ENCODE results near the gene KCNAB2. TPM values are rescaled to one million over a fixed set of nuclear protein-coding genes. Genes with fewer than 3 reads are reported as not detected.

Gene KCNAB2
- total RNA-seq, 1 donor from 2014 or later: 7.2 TPM

GRCh38 chr1:6008084-6008415 is 37.6 kb upstream of the KCNAB2 start:
- Mint-ChIP-seq H3K9me3 (no peaks in the 10 kb centered on the region), H3K27me3 (peaks cover 8% of the 10 kb centered on the region), H3K4me1 (ENCODE audit: unreplicated experiment) (peaks cover 18% of the 10 kb centered on the region), H3K4me3 (no peak overlapping the region), H3K27ac (no peak overlapping the region), H3K36me3 (no peaks in the 10 kb centered on the region)
- DNase-seq (ENCODE audit: extremely low spot score, unreplicated experiment): no peak
- no peak for TF ChIP-seq CTCF (conservative IDR thresholded peaks at IDR 0.05)

- Mint-ChIP-seq H3K27me3 (peaks cover 2% of the 10 kb centered on the region), H3K27ac (no peak overlapping the region), H3K36me3 (no peaks in the 10 kb centered on the region), H3K4me1 (ENCODE audit: unreplicated experiment) (peaks cover 12% of the 10 kb centered on the region), H3K4me3 (no peak overlapping the region), H3K9me3 (no peaks in the 10 kb centered on the region)
- DNase-seq (ENCODE audit: extremely low spot score, unreplicated experiment): no peak
- no peak for TF ChIP-seq CTCF (conservative IDR thresholded peaks at IDR 0.05)
Measured at GRCh38 chr1:6008696-6009095, 37.0 kb upstream of the KCNAB2 start.

GRCh38 chr1:6009120-6010040 is 36.3 kb upstream of the KCNAB2 start:
- no peaks in the 10 kb centered on the region for H3K27me3 Mint-ChIP-seq
- no peak overlapping the region for H3K4me3 Mint-ChIP-seq
- H3K9me3 Mint-ChIP-seq: no peaks in the 10 kb centered on the region
- H3K27ac Mint-ChIP-seq: no peak overlapping the region
- no peak for TF ChIP-seq CTCF (conservative IDR thresholded peaks at IDR 0.05)
- DNase-seq (ENCODE audit: extremely low spot score, unreplicated experiment): no peak
- peaks cover 5% of the 10 kb centered on the region for H3K4me1 Mint-ChIP-seq (ENCODE audit: unreplicated experiment)
- no peaks in the 10 kb centered on the region for H3K36me3 Mint-ChIP-seq

- Mint-ChIP-seq H3K27ac (no peak overlapping the region), H3K27me3 (no peaks in the 10 kb centered on the region), H3K36me3 (no peaks in the 10 kb centered on the region), H3K4me1 (ENCODE audit: unreplicated experiment) (peaks cover 5% of the 10 kb centered on the region), H3K4me3 (no peak overlapping the region), H3K9me3 (no peaks in the 10 kb centered on the region)
- no peak for TF ChIP-seq CTCF (conservative IDR thresholded peaks at IDR 0.05)
- DNase-seq (ENCODE audit: extremely low spot score, unreplicated experiment): no peak
Measured at GRCh38 chr1:6010554-6010953, 35.1 kb upstream of the KCNAB2 start.

DNA sequence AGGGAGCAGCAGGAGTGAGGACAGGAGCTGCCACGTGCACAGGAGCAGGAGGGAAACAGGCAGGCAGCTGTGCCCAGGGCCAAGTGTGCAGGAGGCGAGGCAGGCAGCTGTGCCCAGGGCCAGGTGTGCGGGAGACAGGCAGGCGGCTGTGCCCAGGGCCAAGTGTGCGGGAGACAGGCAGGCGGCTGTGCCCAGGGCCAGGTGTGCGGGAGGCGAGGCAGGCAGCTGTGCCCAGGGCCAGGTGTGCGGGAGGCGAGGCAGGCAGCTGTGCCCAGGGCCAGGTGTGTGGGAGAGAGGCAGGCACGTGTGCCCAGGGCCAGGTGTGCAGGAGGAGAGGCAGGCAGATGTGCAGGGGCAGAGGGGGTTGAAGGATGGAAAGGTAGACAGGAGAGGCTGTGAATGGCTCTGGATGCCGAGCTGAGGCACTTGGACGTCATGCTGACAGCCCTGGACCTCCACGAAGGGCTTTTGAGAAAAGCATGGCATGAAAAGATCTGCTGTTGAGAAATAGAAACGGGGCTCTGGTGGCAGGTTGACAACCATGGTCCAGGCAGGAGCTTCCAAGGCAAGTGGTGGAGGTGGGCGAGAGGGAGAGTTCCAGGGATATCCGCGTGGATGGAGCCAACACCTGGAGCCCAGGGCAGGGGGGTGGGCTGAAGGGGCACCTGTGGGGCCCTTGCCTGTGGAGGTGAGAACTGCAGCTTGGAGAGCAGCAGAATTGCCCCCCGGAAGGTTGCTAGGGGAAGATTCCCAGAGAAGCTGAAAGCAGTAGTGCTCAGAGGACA is 34.3 kb upstream of the KCNAB2 start:
- H3K27me3 Mint-ChIP-seq: no peaks in the 10 kb centered on the region
- no peak for TF ChIP-seq CTCF (conservative IDR thresholded peaks at IDR 0.05)
- H3K36me3 Mint-ChIP-seq: no peaks in the 10 kb centered on the region
- DNase-seq (ENCODE audit: extremely low spot score, unreplicated experiment): no peak
- H3K4me1 Mint-ChIP-seq (ENCODE audit: unreplicated experiment): peaks cover 5% of the 10 kb centered on the region
- H3K9me3 Mint-ChIP-seq: no peaks in the 10 kb centered on the region
- no peak overlapping the region for H3K4me3 Mint-ChIP-seq
- no peak overlapping the region for H3K27ac Mint-ChIP-seq

All from type B pancreatic cell (in vitro differentiated cells).